DOHH2 (cell line): ENCODE measurements around the gene RAI1.

ENCODE experiments used
- EZH2phosphoT487 ChIP-seq: fragments of 200-600 bp; sonication (generic); IDR thresholded peaks from 2 replicates; pipeline ENCODE4 v1.6.1; 2017; ENCODE audit warnings: borderline replicate concordance, mild to moderate bottlenecking, antibody characterized with exemption, low read length, moderate library complexity, mixed read lengths
- TF ChIP-seq, protein P1 (sequence below): fragments of 200-600 bp; sonication (generic); IDR thresholded peaks from one replicate; pipeline ENCODE4 v1.5.1; 2014; ENCODE audit warnings: antibody characterized with exemption, mild to moderate bottlenecking, low read depth, low read length; ENCODE audit not compliant: poor library complexity, severe bottlenecking

GRCh38 chr17:17763136-17763535, 81.9 kb downstream of the RAI1 start:
- TF ChIP-seq, protein P1, sequence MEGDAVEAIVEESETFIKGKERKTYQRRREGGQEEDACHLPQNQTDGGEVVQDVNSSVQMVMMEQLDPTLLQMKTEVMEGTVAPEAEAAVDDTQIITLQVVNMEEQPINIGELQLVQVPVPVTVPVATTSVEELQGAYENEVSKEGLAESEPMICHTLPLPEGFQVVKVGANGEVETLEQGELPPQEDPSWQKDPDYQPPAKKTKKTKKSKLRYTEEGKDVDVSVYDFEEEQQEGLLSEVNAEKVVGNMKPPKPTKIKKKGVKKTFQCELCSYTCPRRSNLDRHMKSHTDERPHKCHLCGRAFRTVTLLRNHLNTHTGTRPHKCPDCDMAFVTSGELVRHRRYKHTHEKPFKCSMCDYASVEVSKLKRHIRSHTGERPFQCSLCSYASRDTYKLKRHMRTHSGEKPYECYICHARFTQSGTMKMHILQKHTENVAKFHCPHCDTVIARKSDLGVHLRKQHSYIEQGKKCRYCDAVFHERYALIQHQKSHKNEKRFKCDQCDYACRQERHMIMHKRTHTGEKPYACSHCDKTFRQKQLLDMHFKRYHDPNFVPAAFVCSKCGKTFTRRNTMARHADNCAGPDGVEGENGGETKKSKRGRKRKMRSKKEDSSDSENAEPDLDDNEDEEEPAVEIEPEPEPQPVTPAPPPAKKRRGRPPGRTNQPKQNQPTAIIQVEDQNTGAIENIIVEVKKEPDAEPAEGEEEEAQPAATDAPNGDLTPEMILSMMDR: no peak
- TF ChIP-seq EZH2phosphoT487: no peak
